Keratinocyte (primary cell): ENCODE results near the gene ORAI3. TPM values are rescaled to one million over a fixed set of nuclear protein-coding genes. Genes with fewer than 3 reads are reported as not detected.

Experiments used
- DNase-seq: peaks from one replicate; pipeline ENCODE4 v3.0.0-alpha.2; 2011; ENCODE audit warnings: low read depth, missing footprints, low spot score
- FAIRE-seq: peaks from 2 replicates; lab custom pipeline; 2011; peaks lifted over from hg19 to GRCh38; lab: Jason Lieb, UNC
- H2AFZ ChIP-seq: 2 replicates; pipeline ENCODE4 v1.6.0; 2012; ENCODE audit warnings: low read length, control low read depth, inconsistent platforms; ENCODE audit not compliant: control insufficient read depth
- H3K27ac ChIP-seq: 2 replicates; pipeline ENCODE4 v1.5.1; 2011; ENCODE audit warnings: low read length; ENCODE audit not compliant: control insufficient read depth, insufficient read depth
- H3K27me3 ChIP-seq: 3 replicates; pipeline ENCODE4 v1.6.0; 2011; ENCODE audit warnings: low read length; ENCODE audit not compliant: control insufficient read depth, insufficient read depth; ENCODE audit errors: extremely low read depth
- H3K36me3 ChIP-seq, 2 experiments: 2 replicates in 1 of 2; 3 replicates in 1 of 2; pipeline ENCODE4 v1.5.1; 2011; ENCODE audit warnings: low read length in 2 of 2, mild to moderate bottlenecking in 1 of 2; ENCODE audit not compliant: control insufficient read depth in 2 of 2, insufficient read depth in 2 of 2; ENCODE audit errors: extremely low read depth in 1 of 2
- H3K4me1 ChIP-seq: 3 replicates; pipeline ENCODE4 v1.5.1; 2011; ENCODE audit warnings: low read length; ENCODE audit not compliant: control insufficient read depth, insufficient read depth; ENCODE audit errors: extremely low read depth
- H3K4me2 ChIP-seq: 3 replicates; pipeline ENCODE4 v1.6.0; 2011; ENCODE audit warnings: low read depth, low read length; ENCODE audit not compliant: control insufficient read depth, insufficient read depth; ENCODE audit errors: extremely low read depth
- H3K4me3 ChIP-seq, 3 experiments: fragments of 200-600 bp in 1 of 3; sonication (generic) in 1 of 3; 2 replicates in 2 of 3; 3 replicates in 1 of 3; pipeline ENCODE4 v1.5.1; 2011 to 2016; ENCODE audit warnings: low read length in 3 of 3, mild to moderate bottlenecking in 3 of 3, control low read depth in 2 of 3, inconsistent platforms in 1 of 3, low read depth in 1 of 3, mixed read lengths in 1 of 3, mixed run types in 1 of 3, moderate library complexity in 1 of 3; ENCODE audit not compliant: control insufficient read depth in 2 of 3, insufficient read depth in 2 of 3; ENCODE audit errors: extremely low read depth in 1 of 3
- H3K79me2 ChIP-seq: 2 replicates; pipeline ENCODE4 v1.6.0; 2012; ENCODE audit warnings: low read length; ENCODE audit not compliant: control insufficient read depth, insufficient read depth
- H3K9ac ChIP-seq: 3 replicates; pipeline ENCODE4 v1.6.0; 2011; ENCODE audit warnings: low read length; ENCODE audit not compliant: control insufficient read depth, insufficient read depth; ENCODE audit errors: extremely low read depth
- H3K9me1 ChIP-seq: 3 replicates; pipeline ENCODE4 v1.6.0; 2011; ENCODE audit warnings: low read length; ENCODE audit not compliant: control insufficient read depth, insufficient read depth; ENCODE audit errors: extremely low read depth
- H3K9me3 ChIP-seq: 2 replicates; pipeline ENCODE4 v1.5.1; 2012; ENCODE audit warnings: low read depth, low read length; ENCODE audit not compliant: control insufficient read depth
- H4K20me1 ChIP-seq: 3 replicates; pipeline ENCODE4 v1.6.0; 2011; ENCODE audit warnings: low read length; ENCODE audit not compliant: control insufficient read depth, insufficient read depth; ENCODE audit errors: extremely low read depth
- CTCF ChIP-seq, 3 experiments: IDR thresholded peaks in 1 of 3; conservative IDR thresholded peaks in 1 of 3; optimal IDR thresholded peaks in 1 of 3; 2 replicates in 2 of 3; 3 replicates in 1 of 3; pipeline versions ENCODE3 to v1.5.1; 2011; ENCODE audit warnings: low read length in 3 of 3, mild to moderate bottlenecking in 3 of 3, moderate library complexity in 2 of 3, control low read depth in 1 of 3, inconsistent platforms in 1 of 3; ENCODE audit not compliant: insufficient read depth in 2 of 3; ENCODE audit errors: extremely low read depth in 1 of 3
- EZH2 ChIP-seq: IDR thresholded peaks from one replicate; pipeline ENCODE4 v1.6.1; 2012; ENCODE audit warnings: inconsistent platforms, mild to moderate bottlenecking, low read length, moderate library complexity
- dilution Hi-C: fragments of 300-500 bp; cut with MboI; formaldehyde crosslinking; loops from one replicate; pipeline ENCODE4 v1.7.0; 2020; ENCODE audit warnings: low sequenced_read_pairs; ENCODE audit not compliant: extremely low pct_ligation_motif_present
- polyA plus RNA-seq, 5 experiments: library from polyadenylated mRNA; depleted of rRNA in 3 of 5; stranded (reverse) in 3 of 5; stranded (forward) in 1 of 5; unstranded in 1 of 5; fragments of >200 nt; gene quantifications; 1 replicate in 1 of 5; 2 replicates in 3 of 5; 3 replicates in 1 of 5; pipeline versions ENCODE4 v1.2.1 to v1.2.3, GENCODE V29; 2011 to 2012; ENCODE audit warnings: missing spikeins in 2 of 5, low read depth in 1 of 5, low replicate concordance in 1 of 5

Gene ORAI3
- polyA plus RNA-seq, 1 donor (not counting 4 experiments of a cell fraction or from before 2014, with no cell fraction given): 8.1 TPM

- Histone ChIP-seq H3K4me1 (peaks cover 41% of the 10 kb centered on the region), H3K9ac (no peak overlapping the region), H3K27me3 (no peaks in the 10 kb centered on the region), H3K27ac (no peak overlapping the region), H3K36me3 (no peaks in the 10 kb centered on the region), H2AFZ (peak overlapping the region; percentile 62), H3K9me1 (peaks cover 3% of the 10 kb centered on the region), H4K20me1 (no peaks in the 10 kb centered on the region), H3K9me3 (no peaks in the 10 kb centered on the region), H3K4me2 (peak overlapping the region; percentile 56), H3K79me2 (no peaks in the 10 kb centered on the region), H3K4me3 (peak overlapping the region in 1 of 3 experiments; percentile 19)
- FAIRE-seq: peak; percentile 57
- TF ChIP-seq EZH2: no peak
- no peak for TF ChIP-seq CTCF (optimal IDR thresholded peaks at IDR 0.05 in 1 of 3, IDR thresholded peaks at IDR 0.05 in 1 of 3, conservative IDR thresholded peaks at IDR 0.05 in 1 of 3; ENCODE audit: extremely low read depth in 1 of 3, insufficient read depth in 2 of 3, low read length in 3 of 3)
- dilution Hi-C loops: no loop called here
- DNase-seq: no peak
These were observed 53.4 kb downstream of the ORAI3 start for GRCh38 chr16:31002250-31002700.

GRCh38 chr16:31002862-31003341 is 54.0 kb downstream of the ORAI3 start:
- TF ChIP-seq EZH2 (no peak), CTCF (optimal IDR thresholded peaks at IDR 0.05 in 1 of 3, IDR thresholded peaks at IDR 0.05 in 1 of 3, conservative IDR thresholded peaks at IDR 0.05 in 1 of 3; ENCODE audit: extremely low read depth in 1 of 3, insufficient read depth in 2 of 3, low read length in 3 of 3) (no peak)
- Histone ChIP-seq H2AFZ (peak overlapping the region; percentile 62), H3K27ac (no peak overlapping the region)

More at GRCh38 chr16:31002862-31003341, 54.0 kb downstream of the ORAI3 start:
- peaks cover 35% of the 10 kb centered on the region for H3K4me1 ChIP-seq
- no peaks in the 10 kb centered on the region for H3K27me3 ChIP-seq
- peak overlapping the region; percentile 56 for H3K4me2 ChIP-seq
- H3K79me2 ChIP-seq: no peaks in the 10 kb centered on the region
- FAIRE-seq (no peak), DNase-seq (no peak)
- peaks cover 3% of the 10 kb centered on the region for H3K9me1 ChIP-seq
- H3K4me3 ChIP-seq: no peak overlapping the region
- dilution Hi-C loops: no loop called here
- H4K20me1 ChIP-seq: no peaks in the 10 kb centered on the region
- peak overlapping the region; percentile 24 for H3K9ac ChIP-seq
- no peaks in the 10 kb centered on the region for H3K36me3 ChIP-seq
- no peaks in the 10 kb centered on the region for H3K9me3 ChIP-seq
